Measurements from ENCODE around the gene ZAP70.
"Not testable (repeated sequence)": the region's sequence is repeated elsewhere in the genome, so short reads cannot be mapped to it uniquely, and the experiment has no call there.

ZAP70 gene

DNA sequence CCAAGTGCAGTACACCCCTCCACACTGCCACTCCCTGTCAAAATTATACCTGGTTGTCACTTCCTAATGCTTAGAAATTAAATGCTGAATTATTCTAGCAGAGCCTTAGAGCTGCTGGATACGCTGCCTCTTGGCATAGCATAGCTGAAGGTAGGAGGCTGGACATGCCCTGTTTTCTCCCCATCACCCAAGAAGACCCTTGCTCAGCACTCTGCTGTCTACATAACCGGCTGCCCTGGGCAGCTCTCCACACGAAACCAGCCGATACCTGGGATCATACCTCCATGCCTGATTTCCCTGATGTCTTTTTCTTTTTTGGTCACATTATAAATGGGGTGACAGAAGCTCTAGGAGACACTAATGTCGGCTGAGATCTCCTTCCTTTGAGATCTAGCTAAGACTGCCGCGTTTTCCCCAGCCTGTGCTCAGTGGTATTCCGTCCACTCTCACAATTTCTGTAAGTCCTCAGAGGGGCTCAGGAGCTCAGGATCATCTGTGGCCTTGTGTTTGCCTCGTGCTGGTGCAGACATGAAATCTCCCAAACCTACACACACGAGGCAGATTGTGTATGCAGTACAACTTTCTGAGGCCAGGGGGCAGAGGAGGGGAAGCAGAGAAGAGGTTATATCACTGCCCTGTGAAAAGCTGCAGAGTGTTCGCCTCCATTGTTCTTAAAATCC, 13.5 kb upstream of the ZAP70 start:
- DNase-seq, result peak; percentile 43

DNA sequence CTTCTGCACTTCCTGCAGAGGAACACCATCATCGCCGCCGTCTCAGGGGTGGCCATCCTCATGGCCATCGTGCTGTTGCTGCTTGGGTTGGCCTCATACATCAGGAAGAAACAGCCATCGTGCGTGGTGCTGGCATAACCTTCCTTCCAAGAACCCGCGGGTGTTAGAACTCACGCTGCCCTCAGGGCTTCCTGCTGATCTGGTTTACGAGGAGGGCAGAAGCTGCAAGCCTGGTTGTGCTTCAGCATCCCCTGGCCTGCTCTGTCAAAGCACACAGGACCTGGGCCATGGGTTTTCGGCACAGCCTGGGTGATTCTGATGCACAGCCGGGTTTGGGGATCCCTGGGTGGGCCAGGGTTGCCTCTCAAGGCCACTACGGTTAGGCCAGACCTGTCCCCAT, 12.2 kb upstream of the ZAP70 start:
- DNase-seq, result no peak

DNA sequence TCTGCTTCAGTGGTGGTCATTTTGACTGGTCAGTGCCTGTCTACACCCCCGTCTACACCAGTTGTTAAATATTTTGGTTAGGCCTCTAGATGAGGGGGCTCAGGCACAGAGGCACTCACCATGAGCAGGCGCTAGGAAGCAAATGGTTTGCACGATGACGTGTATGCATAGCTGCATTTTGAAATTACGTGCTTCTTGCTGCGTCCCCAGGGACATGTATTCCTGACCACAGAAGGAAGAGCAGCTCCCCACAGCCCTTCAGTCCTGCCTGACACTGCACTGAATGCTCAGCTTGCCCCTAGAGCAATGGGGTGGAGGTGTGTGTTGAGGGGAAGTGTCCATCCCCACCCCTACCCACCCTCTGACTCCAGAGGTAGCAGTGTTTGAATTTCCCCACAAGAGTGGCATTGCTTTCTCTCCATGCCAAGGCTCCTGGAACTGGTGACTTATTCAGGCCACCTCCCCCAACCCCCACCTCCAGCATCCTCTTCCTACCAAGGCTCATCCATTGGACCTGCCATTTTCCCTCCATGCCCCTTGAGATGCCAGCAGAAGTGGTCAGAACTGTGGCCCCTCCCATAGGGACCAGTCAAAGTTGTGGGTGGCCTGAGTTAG, 11.4 kb upstream of the ZAP70 start:
- no peak for DNase-seq

DNA sequence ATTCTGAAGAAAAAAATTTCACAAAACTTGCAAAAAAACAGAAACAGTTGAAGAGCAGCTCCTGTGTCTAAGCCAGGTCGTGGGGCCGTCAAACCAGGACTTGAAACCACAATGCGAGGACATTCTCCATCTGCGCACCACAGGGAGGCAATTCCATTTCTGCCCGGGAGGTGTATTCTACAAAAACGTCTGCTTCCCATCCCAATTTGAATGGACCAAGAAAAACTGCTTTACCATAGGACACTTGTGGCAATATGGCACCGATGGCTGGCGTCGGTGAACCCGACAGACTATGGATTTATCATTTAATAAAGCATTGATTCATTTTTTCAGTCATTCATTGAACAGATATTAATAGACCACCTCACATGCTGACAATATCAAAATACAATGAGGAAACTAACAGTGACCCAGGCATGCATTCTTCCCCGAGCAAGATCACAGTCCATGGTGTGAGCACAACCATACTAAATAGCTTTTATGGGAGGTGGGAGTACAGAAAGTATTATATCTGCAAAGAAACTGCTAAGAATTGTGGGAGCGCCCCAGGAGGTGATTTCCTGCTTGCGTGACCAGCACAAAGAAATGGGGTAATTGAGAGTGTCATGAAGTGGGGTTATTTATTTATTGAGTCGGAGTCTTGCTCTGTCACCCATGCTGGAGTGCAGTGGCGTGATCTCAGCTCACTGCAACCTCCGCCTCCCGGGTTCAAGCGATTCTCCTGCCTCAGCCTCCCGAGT, 10.5 kb upstream of the ZAP70 start:
- DNase-seq, result no peak

DNA sequence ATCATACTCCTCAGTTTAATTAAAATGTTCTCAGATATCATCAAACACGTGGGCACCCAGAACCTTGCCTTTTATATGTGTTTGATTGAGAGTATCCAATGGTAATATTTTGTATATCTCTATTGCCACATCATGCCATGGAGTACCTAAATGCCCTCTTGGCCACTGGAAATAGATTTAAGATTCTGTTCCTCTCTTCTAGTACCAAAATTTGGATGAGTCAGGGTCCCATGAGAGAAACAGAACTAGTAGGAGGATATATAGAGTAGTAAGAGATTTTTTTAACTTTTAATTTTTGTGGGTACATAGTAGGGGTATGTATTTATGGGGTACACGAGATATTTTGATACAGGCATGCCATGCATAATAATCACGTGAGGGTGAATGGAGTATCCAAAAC, 9.6 kb upstream of the ZAP70 start:
- no peak for DNase-seq

DNA sequence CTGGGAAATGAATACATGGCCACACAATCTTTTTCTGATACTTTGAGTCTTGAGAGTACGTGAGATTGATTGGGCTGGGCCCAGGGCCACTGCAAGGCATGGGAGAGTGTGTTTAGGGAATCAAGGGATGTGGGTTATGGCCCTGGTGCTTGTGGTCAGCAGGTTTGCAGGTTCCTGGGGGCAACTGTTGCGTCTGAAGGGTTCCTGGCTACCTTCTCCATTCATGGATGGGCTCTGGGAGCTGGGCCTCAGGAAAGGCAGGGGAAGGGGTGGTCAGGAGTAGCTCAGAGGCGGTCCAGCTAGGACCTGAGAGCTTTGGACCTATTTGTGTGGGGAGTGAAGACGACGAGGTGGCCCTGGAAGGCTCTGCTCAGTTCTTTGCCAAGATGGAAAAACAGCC, 8.4 kb upstream of the ZAP70 start:
- no peak for DNase-seq

DNA sequence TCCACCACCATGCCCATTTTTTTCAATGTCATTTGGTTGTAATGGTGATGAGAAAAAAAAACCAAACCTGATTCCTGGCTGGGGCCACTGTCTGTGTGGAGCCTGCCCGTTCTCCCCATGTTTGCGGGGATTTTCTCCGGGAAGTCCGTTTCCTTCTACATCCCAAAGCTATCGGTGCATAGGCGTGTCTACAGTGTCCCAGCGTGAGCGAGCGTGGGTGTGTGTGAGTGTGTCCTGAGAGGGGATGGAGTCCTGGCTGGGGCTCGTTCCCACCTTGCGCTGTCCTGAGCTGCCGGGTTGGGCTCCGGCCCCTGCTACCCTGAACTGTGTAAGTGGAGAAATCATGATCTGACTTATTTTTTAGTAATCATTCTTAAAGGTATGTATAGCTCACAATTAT, 7.3 kb upstream of the ZAP70 start:
- DNase-seq, result no peak

DNA sequence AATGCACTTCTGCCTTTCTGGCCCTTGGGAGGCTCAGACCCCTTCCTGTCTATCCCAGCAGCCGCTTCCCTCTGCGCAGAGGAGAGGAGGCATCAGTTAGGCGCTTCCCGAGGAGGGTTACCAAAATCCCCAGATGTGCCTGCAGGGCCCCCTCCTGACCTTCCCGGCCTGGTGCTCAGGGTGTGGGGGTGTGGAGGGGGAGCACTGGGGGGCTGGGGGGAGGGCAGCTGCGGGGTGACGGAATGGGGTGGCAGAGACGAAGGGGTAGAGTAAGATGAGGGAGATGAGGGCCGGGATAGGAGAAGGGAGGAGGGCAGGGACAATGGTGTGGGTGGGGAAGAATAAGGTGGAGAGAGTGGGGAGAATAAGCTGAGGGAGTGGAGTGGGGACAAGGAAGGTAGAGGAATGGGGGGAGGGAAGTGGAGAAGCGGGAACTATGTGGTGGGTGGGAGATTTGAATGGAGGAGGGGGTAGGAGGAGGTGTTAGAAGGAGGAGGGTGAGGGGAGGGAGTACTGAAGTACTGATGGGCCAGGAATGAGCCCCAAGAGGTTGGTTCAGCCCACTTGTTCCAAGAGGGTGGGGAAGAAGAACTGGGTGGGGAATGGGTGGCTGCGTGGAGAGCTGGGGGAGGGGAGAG, 6.5 kb upstream of the ZAP70 start:
- no peak for DNase-seq

DNA sequence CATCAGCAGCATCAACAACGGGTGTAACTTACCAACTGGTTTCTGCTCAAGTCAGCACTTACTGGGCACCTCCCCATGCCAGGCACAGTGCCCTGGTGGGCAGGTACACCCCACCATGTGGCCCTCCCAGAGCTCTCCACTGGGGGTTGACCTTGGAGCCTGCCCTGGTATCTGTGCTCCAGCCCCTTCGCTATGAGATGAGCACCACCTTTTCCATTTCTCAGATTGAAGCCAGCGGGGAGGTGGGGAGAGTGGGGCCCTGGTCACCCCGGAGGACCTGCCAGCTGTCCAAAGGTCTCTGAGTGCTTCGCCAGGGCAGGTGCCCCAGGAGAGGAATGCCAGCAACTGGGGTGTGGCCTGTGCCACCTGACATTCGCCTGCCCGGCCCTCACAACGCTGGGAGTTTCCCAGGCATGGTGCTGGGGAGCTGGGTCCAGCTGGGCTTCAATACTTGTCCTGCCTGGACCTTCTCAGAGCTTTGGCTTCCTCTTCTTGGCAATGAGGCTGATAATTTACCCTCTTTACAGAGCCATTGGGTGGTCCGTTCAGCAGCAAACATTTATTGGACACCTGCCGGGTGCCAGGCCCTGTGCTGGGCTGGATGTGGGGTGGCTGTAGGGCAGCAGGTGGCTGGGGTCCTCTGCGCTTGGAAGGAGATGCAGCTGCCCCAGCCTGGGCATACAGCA, 5.9 kb upstream of the ZAP70 start:
- no peak for DNase-seq

DNA sequence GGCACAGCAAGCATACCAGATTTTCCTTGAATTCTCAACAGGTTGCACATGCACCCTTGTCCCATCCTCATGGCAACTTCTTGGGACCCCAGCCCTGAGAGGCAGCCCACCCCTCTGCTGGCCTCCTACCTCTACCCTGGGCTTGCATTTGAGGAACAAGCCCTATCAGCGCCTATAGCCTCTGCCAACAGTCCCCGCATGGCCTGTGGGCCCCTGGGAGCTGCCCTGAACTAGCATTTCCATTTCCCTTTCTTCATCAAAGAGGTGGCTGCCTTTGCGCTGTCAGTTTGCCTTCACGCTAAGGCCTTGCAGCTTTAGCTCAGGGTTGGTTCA, 5.4 kb upstream of the ZAP70 start:
- DNase-seq, result no peak

DNA sequence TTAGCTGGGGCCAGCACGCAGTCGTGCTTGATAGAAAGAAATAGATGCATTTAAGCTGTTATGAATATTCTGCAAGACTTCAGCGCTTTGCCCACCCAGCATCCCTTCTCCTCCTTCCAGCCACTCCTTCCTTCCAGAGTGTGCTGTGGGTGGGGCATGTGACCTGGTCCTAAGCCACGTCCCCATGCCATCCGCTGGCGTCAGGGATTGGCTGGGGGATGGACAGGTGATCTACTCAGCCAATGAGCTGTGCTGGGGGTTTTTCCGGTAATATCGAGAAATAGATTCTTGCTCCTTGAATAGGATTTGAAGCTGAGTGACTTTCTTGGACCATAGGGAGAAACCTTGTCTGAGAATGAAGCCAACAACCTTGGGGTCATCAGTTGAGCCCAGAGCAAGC, 4.8 kb upstream of the ZAP70 start:
- no peak for DNase-seq

DNA sequence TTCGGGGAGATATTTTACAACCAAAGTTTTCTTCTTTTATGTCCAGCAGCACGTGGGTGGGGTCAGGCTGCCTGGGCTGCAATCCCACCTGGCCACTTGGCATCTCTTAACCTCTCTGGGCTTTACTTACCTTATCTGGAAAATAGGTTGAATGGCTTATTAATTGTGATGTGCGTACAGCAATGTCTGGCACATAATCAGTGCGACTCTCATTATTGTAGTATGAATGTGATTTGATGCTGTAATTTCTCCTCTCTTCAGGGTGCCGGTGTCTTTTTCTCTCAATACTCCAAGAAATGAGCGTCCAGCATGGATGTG, 2.0 kb upstream of the ZAP70 start:
- DNase-seq, result no peak

DNA sequence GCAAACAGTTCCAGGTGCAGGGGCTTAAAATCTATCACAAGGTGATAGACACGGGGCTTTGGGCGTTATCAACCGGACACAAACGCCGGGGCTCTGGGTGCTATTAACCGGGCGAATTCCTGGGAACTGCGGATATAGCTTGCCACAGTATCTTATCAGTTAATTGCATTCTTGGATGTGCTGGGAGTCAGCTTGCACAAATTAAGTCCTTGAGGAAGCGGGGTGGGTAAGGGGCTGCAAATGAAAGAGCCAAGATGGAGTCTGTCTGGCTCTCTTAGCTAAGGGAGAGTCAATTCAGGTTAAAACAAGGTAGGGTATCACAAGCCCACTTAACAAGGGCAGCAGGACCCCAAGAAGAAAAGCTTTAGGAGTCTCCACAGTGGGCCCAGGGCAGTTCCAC, 1.2 kb upstream of the ZAP70 start:
- not testable (repeated sequence) for DNase-seq

DNA sequence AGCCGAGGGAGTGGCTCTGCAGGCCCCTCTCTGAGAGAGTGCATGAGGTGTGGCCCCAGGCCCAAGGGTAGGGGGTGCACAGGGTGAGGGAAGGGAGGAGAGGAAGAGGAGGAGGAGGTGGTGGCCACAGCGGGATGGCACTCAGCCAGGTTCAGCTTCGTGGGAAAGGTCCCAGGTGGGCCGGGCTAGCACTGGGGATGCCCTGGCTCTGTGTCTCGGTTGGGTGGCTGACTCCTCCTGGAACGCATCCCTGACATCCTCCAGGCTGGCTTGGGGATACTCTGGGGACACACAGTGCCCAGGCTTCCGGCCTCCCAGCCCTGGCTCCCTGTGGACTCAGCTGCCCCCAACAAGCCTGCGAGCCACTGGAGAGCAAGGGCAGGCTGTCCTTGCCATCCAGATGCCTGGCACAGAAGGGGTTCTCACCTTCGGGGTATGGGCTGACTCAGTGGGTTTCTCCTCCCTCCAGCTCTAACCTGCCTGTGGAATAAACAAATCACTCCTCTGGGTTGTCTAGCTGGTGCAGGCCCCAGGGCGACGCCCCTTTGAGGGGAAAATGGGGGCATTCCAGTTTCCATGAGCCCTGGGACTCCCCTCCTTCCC, 582 bp upstream of the ZAP70 start:
- DNase-seq, result peak; percentile 19

DNA sequence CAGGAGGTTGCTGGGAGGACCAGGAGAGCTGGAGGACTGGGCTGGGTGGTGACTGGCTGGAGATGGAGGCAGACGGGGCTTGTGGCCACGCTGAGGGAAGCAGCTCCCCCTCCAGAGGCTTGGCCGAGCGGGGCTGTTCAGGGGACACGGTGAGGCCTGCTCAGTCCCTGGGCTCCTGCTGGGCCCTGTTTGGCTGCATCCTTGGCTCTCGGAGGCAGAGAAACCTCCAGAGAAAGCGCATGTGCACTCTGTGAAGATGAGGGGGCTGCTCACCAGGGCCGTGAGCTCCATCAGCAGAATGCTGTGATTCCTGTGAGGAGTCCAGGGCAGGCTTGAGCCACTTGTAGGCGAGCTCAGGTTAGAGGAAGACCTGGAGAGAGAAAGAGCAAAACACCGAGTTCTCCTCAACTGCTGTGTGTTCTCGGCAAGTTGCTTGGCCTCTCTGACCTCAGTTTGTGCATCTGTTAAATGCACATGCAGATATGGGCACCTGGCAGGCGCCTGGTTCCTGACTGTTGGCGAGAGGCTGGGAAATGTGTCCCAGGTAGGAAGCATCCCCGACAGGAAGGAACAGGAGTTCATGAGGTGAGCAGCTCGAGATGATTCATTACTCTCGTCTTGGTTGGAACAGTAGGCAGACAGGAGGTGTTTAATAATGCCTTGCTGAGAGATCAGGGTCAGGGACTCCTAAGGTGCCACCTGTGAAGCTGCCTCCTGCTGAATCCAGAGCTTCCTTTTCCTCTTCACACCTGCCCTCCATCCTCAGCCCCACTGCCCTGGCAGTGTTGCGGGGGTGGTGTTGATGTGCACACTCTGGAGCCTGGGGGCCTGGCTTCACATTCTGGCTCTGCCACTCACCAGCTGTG, 941 bp downstream of the ZAP70 start:
- no peak for DNase-seq

DNA sequence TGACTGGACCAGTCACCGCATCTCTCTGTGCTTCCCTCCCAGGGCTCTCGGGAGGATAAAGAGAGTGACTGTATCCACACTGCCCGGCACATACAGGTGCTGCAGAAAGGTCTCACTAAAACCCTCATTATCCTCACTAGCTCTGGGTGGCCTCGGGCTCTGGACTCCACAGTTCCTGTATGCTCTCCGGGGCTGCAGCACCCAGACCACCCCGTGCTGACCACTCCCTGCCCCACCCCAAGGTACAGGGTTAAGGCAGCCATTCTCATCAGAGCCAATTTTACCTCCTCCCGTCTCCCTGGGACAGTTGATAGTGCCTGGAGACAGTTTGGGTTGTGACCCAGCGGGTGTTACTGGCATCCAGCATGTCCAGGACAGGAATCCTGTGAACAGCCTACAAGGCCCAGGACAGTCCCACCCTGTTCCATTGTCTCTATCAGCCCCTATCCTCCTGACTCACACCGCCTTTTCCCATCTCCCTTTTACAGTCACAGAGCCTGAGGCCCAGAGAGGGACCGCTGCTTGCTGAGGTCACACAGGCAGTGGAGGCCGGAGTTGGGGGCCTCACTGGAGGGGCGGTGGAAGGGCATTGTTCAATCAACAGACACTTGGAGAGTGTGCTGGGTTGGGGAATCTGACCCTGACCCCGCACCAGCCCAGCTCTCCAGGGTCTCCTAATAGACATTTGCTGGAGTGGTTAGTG, 1.7 kb downstream of the ZAP70 start:
- no peak for DNase-seq

DNA sequence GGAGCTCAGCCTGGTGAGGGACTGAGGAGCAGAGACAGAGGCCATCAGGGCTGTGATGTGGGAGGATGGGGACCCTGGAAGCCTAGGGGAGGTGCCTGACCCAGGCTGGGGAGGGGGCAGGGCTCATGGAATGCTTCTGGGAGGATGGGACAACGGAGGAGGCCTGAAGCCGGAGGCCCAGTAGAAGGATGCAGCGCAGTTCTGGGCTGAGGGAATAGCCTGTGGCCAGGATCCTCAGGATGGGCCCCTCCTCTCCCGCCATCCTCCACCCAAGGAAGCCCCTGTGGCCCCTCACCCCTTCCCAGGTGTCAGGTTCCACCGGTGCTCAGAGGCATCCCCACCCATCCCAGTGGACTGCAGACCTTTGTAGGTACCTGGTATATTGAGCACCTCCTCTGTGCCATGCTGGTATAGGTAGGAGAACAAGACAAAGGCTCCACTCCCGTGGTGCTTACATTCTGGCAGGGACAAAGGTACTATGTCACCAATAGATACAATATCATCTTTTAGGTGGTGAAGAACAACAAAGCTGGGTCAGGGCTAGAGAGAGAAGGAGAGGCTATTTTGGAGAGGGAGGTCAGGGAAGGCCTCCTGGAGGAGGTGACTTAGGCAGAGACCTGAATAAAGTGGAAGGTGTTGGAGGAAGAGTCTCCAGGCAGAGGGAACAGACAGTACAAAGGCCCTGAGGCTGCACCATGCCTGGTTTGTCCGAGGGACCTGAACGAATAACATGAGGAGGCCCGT, 2.7 kb downstream of the ZAP70 start:
- no peak for DNase-seq

DNA sequence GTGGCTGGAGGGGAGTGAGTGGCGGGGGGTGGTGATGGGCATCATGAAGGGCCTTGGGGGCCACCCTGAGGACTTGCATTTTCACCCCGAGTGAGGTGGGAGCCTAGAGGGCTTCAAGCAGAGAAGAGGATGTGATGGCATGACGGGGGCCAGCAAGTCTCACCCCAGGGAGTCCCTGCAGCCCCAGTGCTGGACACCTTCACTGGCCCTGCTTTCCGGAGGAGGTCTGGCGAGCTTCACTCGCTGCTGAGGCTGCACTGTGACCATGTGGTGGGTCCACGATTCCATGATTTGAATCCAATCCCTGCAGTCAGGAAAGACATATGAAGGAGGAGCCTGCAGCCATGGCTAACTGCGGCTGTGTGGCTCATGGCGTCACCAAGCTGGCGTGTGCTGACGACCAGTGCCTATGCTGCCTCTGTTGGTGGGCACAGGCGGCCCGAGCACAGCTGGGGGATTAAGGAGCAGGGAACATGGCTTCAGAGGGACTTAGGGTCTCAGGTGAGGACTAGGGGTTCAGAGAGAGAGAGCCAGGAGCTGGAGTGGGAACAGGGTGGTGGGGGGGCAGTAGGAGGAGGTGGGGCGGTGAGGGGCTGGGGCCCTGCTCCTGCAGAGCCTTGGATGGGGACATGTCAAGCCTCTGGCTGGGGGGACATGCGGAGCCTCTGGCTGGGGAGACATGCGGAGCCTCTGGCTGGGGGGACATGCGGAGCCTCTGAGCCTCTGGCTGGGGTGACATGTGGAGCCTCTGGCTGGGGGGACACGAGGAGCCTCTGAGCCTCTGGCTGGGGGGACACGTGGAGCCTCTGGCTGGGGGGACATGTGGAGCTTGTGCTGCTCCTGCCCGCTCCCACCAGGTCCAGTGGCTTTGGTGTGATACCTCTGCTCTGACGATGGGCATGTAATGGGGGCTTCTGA, 3.6 kb downstream of the ZAP70 start:
- no peak for DNase-seq

DNA sequence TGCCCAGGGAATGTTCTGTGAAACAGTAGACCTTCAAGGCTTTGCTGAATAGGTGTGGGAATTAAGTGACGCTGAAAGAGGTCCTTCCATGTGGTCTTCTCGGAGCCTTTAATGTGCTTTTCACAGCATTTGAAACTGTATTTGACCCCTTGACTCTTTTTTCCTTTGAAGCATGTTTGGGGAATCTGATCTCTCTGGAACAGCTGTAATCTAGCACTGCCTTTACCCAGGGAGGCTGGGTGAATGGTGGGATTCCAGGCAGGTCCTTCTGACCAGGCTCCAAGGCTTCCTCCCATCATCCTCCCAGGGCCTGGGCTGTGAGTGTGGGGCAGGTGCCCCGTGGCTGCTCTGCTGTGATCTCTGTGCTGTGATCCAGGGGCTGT, 4.2 kb downstream of the ZAP70 start:
- DNase-seq, result no peak
